Hepatocyte (in vitro differentiated cells): ENCODE data around the gene BAZ2A. TPM values are rescaled to one million over a fixed set of nuclear protein-coding genes. Genes with fewer than 3 reads are reported as not detected.

Experiments used
- DNase-seq: peaks from one replicate; pipeline ENCODE4 v3.0.0-alpha.2; 2016; ENCODE audit warnings: low spot score
- H2AFZ ChIP-seq: fragments of 200-600 bp; sonication (generic); 2 replicates; pipeline ENCODE4 v1.6.0; 2016; ENCODE audit warnings: antibody characterized with exemption, mild to moderate bottlenecking
- H3K27ac ChIP-seq: fragments of 200-600 bp; sonication (generic); 2 replicates; pipeline ENCODE4 v1.5.1; 2016; ENCODE audit warnings: mild to moderate bottlenecking
- H3K27me3 ChIP-seq: fragments of 200-600 bp; sonication (generic); 2 replicates; pipeline ENCODE4 v1.6.1; 2016
- H3K36me3 ChIP-seq: fragments of 200-600 bp; sonication (generic); replicated peaks from 2 replicates; pipeline ENCODE4 v1.5.1; 2016; ENCODE audit warnings: low read depth; ENCODE audit not compliant: insufficient read depth
- H3K4me1 ChIP-seq: fragments of 200-600 bp; sonication (generic); 2 replicates; pipeline ENCODE4 v1.5.1; 2016; ENCODE audit warnings: mild to moderate bottlenecking, moderate library complexity; ENCODE audit not compliant: insufficient read depth
- H3K4me2 ChIP-seq: fragments of 200-600 bp; sonication (generic); 2 replicates; pipeline ENCODE4 v1.6.0; 2016
- H3K4me3 ChIP-seq: fragments of 200-600 bp; sonication (generic); 2 replicates; pipeline ENCODE4 v1.5.1; 2016; ENCODE audit warnings: mild to moderate bottlenecking
- H3K79me2 ChIP-seq: fragments of 200-600 bp; sonication (generic); 2 replicates; pipeline ENCODE4 v1.6.0; 2017; ENCODE audit warnings: mild to moderate bottlenecking
- H3K9me2 ChIP-seq: fragments of 200-600 bp; sonication (generic); replicated peaks from 2 replicates; pipeline ENCODE4 v1.6.0; 2017; ENCODE audit warnings: mild to moderate bottlenecking; ENCODE audit not compliant: insufficient read depth
- H3K9me3 ChIP-seq: fragments of 200-600 bp; sonication (generic); 2 replicates; pipeline ENCODE4 v1.5.1; 2016; ENCODE audit warnings: low read depth, mild to moderate bottlenecking
- H4K20me1 ChIP-seq: fragments of 200-600 bp; sonication (generic); 2 replicates; pipeline ENCODE4 v1.6.0; 2016; ENCODE audit warnings: mild to moderate bottlenecking; ENCODE audit not compliant: insufficient read depth, poor library complexity, severe bottlenecking
- EZH2 ChIP-seq: fragments of 200-600 bp; sonication (generic); IDR thresholded peaks from 2 replicates; pipeline ENCODE4 v1.6.1; 2016; ENCODE audit warnings: antibody characterized with exemption, mild to moderate bottlenecking, borderline replicate concordance
- EZH2phosphoT487 ChIP-seq: fragments of 200-600 bp; sonication (generic); IDR thresholded peaks from one replicate; pipeline ENCODE4 v1.6.1; 2018; ENCODE audit warnings: antibody characterized with exemption, mild to moderate bottlenecking, low read depth, moderate library complexity; ENCODE audit not compliant: unreplicated experiment, severe bottlenecking
- WGBS: methylation state at CpG from one replicate; pipeline ENCODE4 v1.1.6; 2016; ENCODE audit warnings: low lambda C conversion rate; ENCODE audit errors: missing lambda C conversion rate; 5-methylcytosine and 5-hydroxymethylcytosine counted together
- polyA plus RNA-seq: library from polyadenylated mRNA; unstranded; fragments of >200 nt; fragmentation: Nextera tagmentation; extraction: Ambion mirVana; gene quantifications from 2 replicates; pipeline ENCODE4 v1.2.1, GENCODE V29; 2016
- total RNA-seq: library from RNA; depleted of rRNA; stranded (reverse); fragments of >200 nt; gene quantifications from 2 replicates; pipeline ENCODE4 v1.2.3, GENCODE V29; 2014
- TF ChIP-seq, protein P1 (sequence below): fragments of 200-600 bp; sonication (generic); IDR thresholded peaks from 2 replicates; pipeline ENCODE4 v1.5.1; 2016; ENCODE audit warnings: antibody characterized with exemption, mild to moderate bottlenecking; ENCODE audit not compliant: poor library complexity

The BAZ2A gene
- total and polyA plus RNA-seq, 2 experiments from 2014 or later = 27.9 to 33.1 TPM

DNA sequence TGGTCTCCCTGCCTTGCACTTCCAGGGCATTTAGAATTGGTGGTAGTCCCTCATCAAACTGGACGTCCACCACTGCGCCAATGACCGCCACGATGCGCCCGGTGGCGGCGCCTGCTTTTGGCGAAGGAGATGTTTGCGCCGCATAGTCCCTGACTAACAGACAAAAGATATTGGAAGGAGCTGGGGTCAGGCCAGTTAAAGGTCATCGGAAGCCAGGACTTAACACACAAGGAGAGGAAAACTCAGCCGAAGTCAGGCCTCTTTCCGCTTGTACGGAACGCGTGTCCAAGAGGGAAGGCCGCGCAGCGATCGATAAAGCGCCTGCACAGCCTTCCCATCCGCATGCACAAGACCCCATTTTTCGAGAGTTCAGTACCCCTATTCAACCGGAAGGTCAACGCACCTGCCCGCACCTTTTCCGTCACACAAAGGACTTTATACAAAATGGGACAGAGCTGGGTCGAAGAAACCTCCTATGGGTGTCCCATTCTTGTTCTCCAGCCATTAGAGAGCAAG, 15.1 kb upstream of the BAZ2A start:
- Histone ChIP-seq H3K79me2 (peaks cover 49% of the 10 kb centered on the region), H2AFZ (peak overlapping the region; percentile 38), H3K36me3 (no peaks in the 10 kb centered on the region), H3K4me3 (peak overlapping the region; percentile 68), H3K4me2 (peak overlapping the region; percentile 96), H3K4me1 (peaks cover 12% of the 10 kb centered on the region), H4K20me1 (peaks cover 22% of the 10 kb centered on the region), H3K27ac (peak overlapping the region; percentile 82), H3K9me3 (no peaks in the 10 kb centered on the region), H3K27me3 (no peaks in the 10 kb centered on the region), H3K9me2 (no peaks in the 10 kb centered on the region)
- TF ChIP-seq, protein P1, sequence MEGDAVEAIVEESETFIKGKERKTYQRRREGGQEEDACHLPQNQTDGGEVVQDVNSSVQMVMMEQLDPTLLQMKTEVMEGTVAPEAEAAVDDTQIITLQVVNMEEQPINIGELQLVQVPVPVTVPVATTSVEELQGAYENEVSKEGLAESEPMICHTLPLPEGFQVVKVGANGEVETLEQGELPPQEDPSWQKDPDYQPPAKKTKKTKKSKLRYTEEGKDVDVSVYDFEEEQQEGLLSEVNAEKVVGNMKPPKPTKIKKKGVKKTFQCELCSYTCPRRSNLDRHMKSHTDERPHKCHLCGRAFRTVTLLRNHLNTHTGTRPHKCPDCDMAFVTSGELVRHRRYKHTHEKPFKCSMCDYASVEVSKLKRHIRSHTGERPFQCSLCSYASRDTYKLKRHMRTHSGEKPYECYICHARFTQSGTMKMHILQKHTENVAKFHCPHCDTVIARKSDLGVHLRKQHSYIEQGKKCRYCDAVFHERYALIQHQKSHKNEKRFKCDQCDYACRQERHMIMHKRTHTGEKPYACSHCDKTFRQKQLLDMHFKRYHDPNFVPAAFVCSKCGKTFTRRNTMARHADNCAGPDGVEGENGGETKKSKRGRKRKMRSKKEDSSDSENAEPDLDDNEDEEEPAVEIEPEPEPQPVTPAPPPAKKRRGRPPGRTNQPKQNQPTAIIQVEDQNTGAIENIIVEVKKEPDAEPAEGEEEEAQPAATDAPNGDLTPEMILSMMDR = no peak
- TF ChIP-seq EZH2phosphoT487 (no peak), EZH2 (no peak)
- peak; percentile 29 for DNase-seq
- under 1% methylated on average over 29 of the region's 29 CpGs for WGBS

DNA sequence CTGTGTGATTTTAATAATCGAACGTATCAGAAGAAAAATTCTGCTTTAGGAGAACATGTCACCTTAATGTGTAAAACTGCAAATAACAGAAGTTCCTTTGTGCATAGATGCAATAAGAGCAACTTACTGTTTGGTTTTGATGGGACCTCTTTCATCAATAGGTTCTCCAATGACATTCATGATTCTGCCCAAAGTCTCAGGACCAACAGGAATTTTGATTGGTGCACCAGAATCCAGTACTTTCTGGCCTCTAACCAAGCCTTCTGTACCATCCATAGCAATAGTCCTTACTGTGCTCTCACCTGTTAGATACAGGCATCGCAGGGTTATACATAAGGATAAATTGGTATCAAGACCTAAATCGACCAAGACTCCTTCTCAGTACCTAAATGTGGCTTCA, 14.5 kb upstream of the BAZ2A start:
- H3K9me2 ChIP-seq = no peaks in the 10 kb centered on the region
- H3K27ac ChIP-seq = peak overlapping the region; percentile 82
- H3K79me2 ChIP-seq = peaks cover 52% of the 10 kb centered on the region
- peak overlapping the region; percentile 68 for H3K4me3 ChIP-seq
- no peaks in the 10 kb centered on the region for H3K27me3 ChIP-seq
- no peak overlapping the region for H2AFZ ChIP-seq
- H3K4me2 ChIP-seq = peak overlapping the region; percentile 96
- no peaks in the 10 kb centered on the region for H3K36me3 ChIP-seq
- no peak for TF ChIP-seq EZH2
- TF ChIP-seq EZH2phosphoT487 = no peak
- TF ChIP-seq, protein P1 = no peak
- 64% methylated on average over 4 of the region's 4 CpGs for WGBS
- DNase-seq = no peak
- H3K4me1 ChIP-seq = peaks cover 12% of the 10 kb centered on the region
- H3K9me3 ChIP-seq = no peaks in the 10 kb centered on the region
- peaks cover 22% of the 10 kb centered on the region for H4K20me1 ChIP-seq

DNA sequence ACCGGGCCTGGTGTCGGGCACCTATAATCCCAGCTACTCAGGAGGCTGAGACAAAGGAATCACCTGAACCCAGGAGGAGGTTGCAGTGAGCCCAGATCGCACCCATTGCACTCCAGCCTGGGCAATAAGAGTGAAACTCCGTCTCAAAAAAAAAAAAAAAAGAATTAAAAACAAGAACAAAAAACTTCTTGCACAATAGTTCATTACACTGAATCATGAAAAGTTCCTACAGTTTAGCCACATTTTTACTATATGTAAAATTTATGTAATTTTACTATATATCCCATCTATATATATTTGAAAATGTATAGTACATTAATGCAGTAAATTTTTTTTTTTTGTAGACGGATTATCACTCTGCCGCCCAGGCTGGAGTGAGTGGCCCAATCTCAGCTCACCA, 11.1 kb upstream of the BAZ2A start:
- 93% methylated on average over 6 of the region's 6 CpGs for WGBS
- Histone ChIP-seq H2AFZ (no peak overlapping the region), H3K36me3 (no peaks in the 10 kb centered on the region), H3K4me2 (no peak overlapping the region), H3K9me2 (no peaks in the 10 kb centered on the region), H3K27me3 (no peaks in the 10 kb centered on the region), H3K27ac (no peak overlapping the region), H3K4me1 (peaks cover 22% of the 10 kb centered on the region), H3K4me3 (no peak overlapping the region), H3K79me2 (peaks cover 52% of the 10 kb centered on the region), H3K9me3 (no peaks in the 10 kb centered on the region), H4K20me1 (peaks cover 22% of the 10 kb centered on the region)
- no peak for DNase-seq
- TF ChIP-seq EZH2 (no peak), EZH2phosphoT487 (no peak)
- TF ChIP-seq, protein P1 = no peak
